NCI-H187 (cell line): Measurements from ENCODE around the gene GEMIN5.
"Not testable (repeated sequence)": the region's sequence is repeated elsewhere in the genome, so short reads cannot be mapped to it uniquely, and the experiment has no call there.

Experiments
- DNase-seq, 2 experiments: peaks; one replicate each; lab custom pipeline; 2025; lab: John Stamatoyannopoulos, UW

GEMIN5 gene

GRCh38 chr5:154940772-154941620, 3.0 kb upstream of the GEMIN5 start, which contains the start of gene MRPL22:
TSS of gene MRPL22 (plus strand) at chr5:154941073. CDS start at chr5:154941111, 38 bp downstream.
- DNase-seq = peak; percentile 82 to 87

- DNase-seq = no peak
Observed at GRCh38 chr5:154940375-154940771, 2.4 kb upstream of the GEMIN5 start.

- DNase-seq = not testable (repeated sequence)
Observed at GRCh38 chr5:154939387-154939786, 1.4 kb upstream of the GEMIN5 start.

GRCh38 chr5:154937186-154937717, 759 bp downstream of the GEMIN5 start:
- DNase-seq = no peak

GRCh38 chr5:154934881-154935280, 3.1 kb downstream of the GEMIN5 start:
- DNase-seq = no peak

- DNase-seq = no peak
Observed at GRCh38 chr5:154933537-154933936, 4.5 kb downstream of the GEMIN5 start.

- no peak for DNase-seq
Observed at GRCh38 chr5:154923441-154924430, 14.3 kb downstream of the GEMIN5 start.

- no peak for DNase-seq
Observed at GRCh38 chr5:154917757-154918156, 20.3 kb downstream of the GEMIN5 start.

GRCh38 chr5:154916874-154917273, 21.1 kb downstream of the GEMIN5 start:
- no peak for DNase-seq

- not testable (repeated sequence) for DNase-seq
Observed at GRCh38 chr5:154905601-154906000, 32.4 kb downstream of the GEMIN5 start.

- no peak for DNase-seq
Observed at GRCh38 chr5:154901913-154902312, 36.1 kb downstream of the GEMIN5 start.

GRCh38 chr5:154901276-154901675, 36.7 kb downstream of the GEMIN5 start:
- DNase-seq = no peak

GRCh38 chr5:154900066-154900465, 37.9 kb downstream of the GEMIN5 start:
- no peak for DNase-seq

- DNase-seq = no peak
Observed at GRCh38 chr5:154899151-154899816, 38.7 kb downstream of the GEMIN5 start.

GRCh38 chr5:154898210-154898609, 39.8 kb downstream of the GEMIN5 start:
- no peak for DNase-seq

- no peak for DNase-seq
Observed at GRCh38 chr5:154896562-154897165, 41.3 kb downstream of the GEMIN5 start.

- DNase-seq = no peak
Observed at GRCh38 chr5:154895606-154896561, 42.1 kb downstream of the GEMIN5 start.

- no peak for DNase-seq
Observed at GRCh38 chr5:154893381-154893780, 44.6 kb downstream of the GEMIN5 start.

GRCh38 chr5:154892369-154892771, 45.6 kb downstream of the GEMIN5 start:
- DNase-seq = no peak

GRCh38 chr5:154885439-154885838, 52.6 kb downstream of the GEMIN5 start:
- no peak for DNase-seq
